ENCODE results near the gene GPX6.
"Not testable (repeated sequence)": the region's sequence is repeated elsewhere in the genome, so short reads cannot be mapped to it uniquely, and the experiment has no call there.

Gene GPX6

GRCh38 chr6:28525496-28526039 is 10.0 kb upstream of the GPX6 start, which contains the start of gene GPX5:
Gene GPX5, plus strand, starts transcription at chr6:28525881. Its CDS starts 133 bp downstream, at chr6:28526014.
- no peak within 1 kb of the TSS for H3K4me3 ChIP-seq (ENCODE audit: low read length)
- no peak for TF ChIP-seq CTCF (IDR thresholded peaks at IDR 0.05; ENCODE audit: insufficient read depth, low read depth, low read length, missing control alignments)
- DNase-seq (ENCODE audit: low read depth): no peak

GRCh38 chr6:28523241-28523622 is 7.6 kb upstream of the GPX6 start:
- no peak for DNase-seq (ENCODE audit: low read depth)
- H3K4me3 ChIP-seq (ENCODE audit: low read length): no peak overlapping the region
- no peak for TF ChIP-seq CTCF (IDR thresholded peaks at IDR 0.05; ENCODE audit: insufficient read depth, low read depth, low read length, missing control alignments)

- no peak for DNase-seq (ENCODE audit: low read depth)
- TF ChIP-seq CTCF (IDR thresholded peaks at IDR 0.05; ENCODE audit: insufficient read depth, low read depth, low read length, missing control alignments): no peak
- H3K4me3 ChIP-seq (ENCODE audit: low read length): no peak overlapping the region
These were observed 7.1 kb upstream of the GPX6 start for GRCh38 chr6:28522594-28523240.

GRCh38 chr6:28517964-28518363 is 2.4 kb upstream of the GPX6 start:
- no peak overlapping the region for H3K4me3 ChIP-seq (ENCODE audit: low read length)
- TF ChIP-seq CTCF (IDR thresholded peaks at IDR 0.05; ENCODE audit: insufficient read depth, low read depth, low read length, missing control alignments): no peak
- DNase-seq (ENCODE audit: low read depth): no peak

DNA sequence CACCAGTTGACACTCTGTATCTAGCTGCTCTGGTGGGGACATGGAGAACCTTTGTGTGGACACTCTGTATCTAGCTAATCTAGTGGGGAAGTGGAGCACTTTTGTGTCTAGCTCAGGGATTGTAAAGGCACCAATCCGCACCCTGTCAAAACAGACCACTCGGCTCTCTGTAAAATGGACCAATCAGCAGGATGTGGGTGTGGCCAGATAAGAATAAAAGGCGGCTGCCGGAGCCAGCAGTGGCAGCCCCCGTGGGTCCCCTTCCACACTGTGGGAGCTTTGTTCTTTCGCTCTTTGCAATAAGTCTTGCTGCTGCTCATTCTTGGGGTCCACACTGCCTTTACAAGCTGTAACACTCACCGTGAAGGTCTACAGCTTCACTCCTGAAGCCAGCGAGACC is 3.2 kb downstream of the GPX6 start:
- H3K4me3 ChIP-seq (ENCODE audit: low read length); DNase-seq (ENCODE audit: low read depth): not testable (repeated sequence)

- H3K4me3 ChIP-seq (ENCODE audit: low read length): no peak overlapping the region
- no peak for DNase-seq (ENCODE audit: low read depth)
- TF ChIP-seq CTCF (IDR thresholded peaks at IDR 0.05; ENCODE audit: insufficient read depth, low read depth, low read length, missing control alignments): no peak
These were observed 3.8 kb downstream of the GPX6 start for GRCh38 chr6:28511628-28512300.

GRCh38 chr6:28506807-28507475 is 8.7 kb downstream of the GPX6 start:
- no peak overlapping the region for H3K4me3 ChIP-seq (ENCODE audit: low read length)
- DNase-seq (ENCODE audit: low read depth): no peak
- TF ChIP-seq CTCF (IDR thresholded peaks at IDR 0.05; ENCODE audit: insufficient read depth, low read depth, low read length, missing control alignments): no peak

All from epithelial cell of esophagus (primary cell).